HepG2 (cell line): ENCODE results near the gene TEX261. TPM values are rescaled to one million over a fixed set of nuclear protein-coding genes. Genes with fewer than 3 reads are reported as not detected.

Experiments used
- AGO1 ChIP-seq: fragments of 200-400 bp; formaldehyde crosslinking; IDR thresholded peaks from 2 replicates; pipeline ENCODE4 v1.6.1; 2017; ENCODE audit warnings: mild to moderate bottlenecking, low read depth, low read length, moderate library complexity; ENCODE audit not compliant: poor library complexity, severe bottlenecking
- HNRNPK ChIP-seq: fragments of 200-400 bp; formaldehyde crosslinking; IDR thresholded peaks from 2 replicates; pipeline ENCODE4 v1.6.1; 2018; ENCODE audit warnings: low read length, low read depth, moderate library complexity, mild to moderate bottlenecking; ENCODE audit not compliant: poor library complexity, severe bottlenecking
- KLF16 ChIP-seq, 2 experiments: sonication (generic) in 1 of 2; formaldehyde crosslinking in 1 of 2; IDR thresholded peaks; 2 replicates each; pipeline versions ENCODE4 v1.6.1 to v1.8.0; 2016 to 2023; ENCODE audit warnings: missing genetic modification reagents in 2 of 2, missing compliant biosample characterization in 1 of 2
- MXI1 ChIP-seq: IDR thresholded peaks from 3 replicates; pipeline ENCODE4 v1.6.1; 2012; ENCODE audit warnings: low read depth, low read length, inconsistent platforms, borderline replicate concordance
- XRCC5 ChIP-seq: fragments of 200-400 bp; formaldehyde crosslinking; optimal IDR thresholded peaks from 2 replicates; pipeline ENCODE3; 2017; ENCODE audit warnings: mild to moderate bottlenecking, low read length
- ZNF136 ChIP-seq: sonication (generic); formaldehyde crosslinking; IDR thresholded peaks from 2 replicates; pipeline ENCODE4 v1.8.1; 2022; ENCODE audit warnings: low read depth, mild to moderate bottlenecking, moderate library complexity, missing genetic modification reagents
- ZNF230 ChIP-seq: sonication (generic); formaldehyde crosslinking; IDR thresholded peaks from 2 replicates; pipeline ENCODE4 v1.4.0; 2020; ENCODE audit warnings: mild to moderate bottlenecking, missing genetic modification reagents
- ZNF33B ChIP-seq: sonication (generic); formaldehyde crosslinking; IDR thresholded peaks from 2 replicates; pipeline ENCODE4 v1.5.1; 2020; ENCODE audit warnings: mild to moderate bottlenecking, missing genetic modification reagents
- ZNF441 ChIP-seq: sonication (generic); formaldehyde crosslinking; IDR thresholded peaks from 2 replicates; pipeline ENCODE4 v1.7.0; 2021; ENCODE audit warnings: missing genetic modification reagents, borderline replicate concordance
- ZNF574 ChIP-seq: sonication (generic); formaldehyde crosslinking; IDR thresholded peaks from 2 replicates; pipeline ENCODE4 v1.4.0; 2020; ENCODE audit warnings: missing genetic modification reagents
- ZNF577 ChIP-seq: sonication (generic); formaldehyde crosslinking; IDR thresholded peaks from 2 replicates; pipeline ENCODE4 v1.4.0; 2020; ENCODE audit warnings: mild to moderate bottlenecking, low read depth, missing genetic modification reagents, borderline replicate concordance
- ZNF704 ChIP-seq: sonication (generic); formaldehyde crosslinking; IDR thresholded peaks from 2 replicates; pipeline ENCODE4 v1.8.1; 2023; ENCODE audit warnings: mild to moderate bottlenecking, inconsistent platforms, moderate library complexity, missing genetic modification reagents, borderline replicate concordance
- ZNF768 ChIP-seq: sonication (generic); formaldehyde crosslinking; IDR thresholded peaks from 2 replicates; pipeline ENCODE4 v1.4.0; 2020; ENCODE audit warnings: missing genetic modification reagents
- polyA plus RNA-seq, 8 experiments: library from polyadenylated mRNA; depleted of rRNA in 3 of 8; stranded (reverse) in 7 of 8; unstranded in 1 of 8; fragments of >200 nt; fragmentation: Illumina TruSeq in 4 of 8; extraction: Trizol in 4 of 8; gene quantifications; 2 replicates each; pipeline versions ENCODE4 v1.2.1 to v1.2.3, GENCODE V29; 2011 to 2016; ENCODE audit warnings: low read depth in 4 of 8, missing spikeins in 1 of 8, mixed read lengths in 1 of 8; ENCODE audit not compliant: insufficient read depth in 1 of 8
- total RNA-seq, 5 experiments: library from RNA; depleted of rRNA; stranded (reverse); fragments of >200 nt; fragmentation: Illumina TruSeq; extraction: Trizol; gene quantifications; 2 replicates each; pipeline ENCODE4 v1.2.3, GENCODE V29; 2016; ENCODE audit warnings: low read depth in 1 of 5
- TF ChIP-seq, protein P1 (sequence below): sonication (generic); formaldehyde crosslinking; conservative IDR thresholded peaks from 2 replicates; pipeline ENCODE4 v1.8.0; 2022; ENCODE audit warnings: missing genetic modification reagents
- TF ChIP-seq, protein P2 (sequence below): IDR thresholded peaks from 2 replicates; pipeline ENCODE4 v1.6.1; 2016; ENCODE audit warnings: low read depth, control low read depth
- TF ChIP-seq, protein P3 (sequence below): sonication (generic); formaldehyde crosslinking; IDR thresholded peaks from 2 replicates; pipeline ENCODE4 v1.8.0; 2022; ENCODE audit warnings: mild to moderate bottlenecking, missing genetic modification reagents, borderline replicate concordance
- TF ChIP-seq, protein P4 (sequence below): sonication (generic); formaldehyde crosslinking; IDR thresholded peaks from 2 replicates; pipeline ENCODE4 v1.4.0; 2020; ENCODE audit warnings: missing genetic modification reagents

Gene TEX261
- total and polyA plus RNA-seq, 2 of the 13 experiments (the other 11 are each of a cell fraction or from before 2014, with no cell fraction given): 43.8 to 78.7 TPM

GRCh38 chr2:70948337-70949003 lies 46.2 kb downstream of the TEX261 start (continued):
- peak; percentile 65; the same call in 1 of the 2 replicates for TF ChIP-seq ZNF574 (CRISPR knock-in tag)
- TF ChIP-seq, protein P1, sequence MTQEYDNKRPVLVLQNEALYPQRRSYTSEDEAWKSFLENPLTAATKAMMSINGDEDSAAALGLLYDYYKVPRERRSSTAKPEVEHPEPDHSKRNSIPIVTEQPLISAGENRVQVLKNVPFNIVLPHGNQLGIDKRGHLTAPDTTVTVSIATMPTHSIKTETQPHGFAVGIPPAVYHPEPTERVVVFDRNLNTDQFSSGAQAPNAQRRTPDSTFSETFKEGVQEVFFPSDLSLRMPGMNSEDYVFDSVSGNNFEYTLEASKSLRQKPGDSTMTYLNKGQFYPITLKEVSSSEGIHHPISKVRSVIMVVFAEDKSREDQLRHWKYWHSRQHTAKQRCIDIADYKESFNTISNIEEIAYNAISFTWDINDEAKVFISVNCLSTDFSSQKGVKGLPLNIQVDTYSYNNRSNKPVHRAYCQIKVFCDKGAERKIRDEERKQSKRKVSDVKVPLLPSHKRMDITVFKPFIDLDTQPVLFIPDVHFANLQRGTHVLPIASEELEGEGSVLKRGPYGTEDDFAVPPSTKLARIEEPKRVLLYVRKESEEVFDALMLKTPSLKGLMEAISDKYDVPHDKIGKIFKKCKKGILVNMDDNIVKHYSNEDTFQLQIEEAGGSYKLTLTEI: no peak
- no peak for TF ChIP-seq ZNF33B (CRISPR knock-in tag)
- TF ChIP-seq, protein P2, sequence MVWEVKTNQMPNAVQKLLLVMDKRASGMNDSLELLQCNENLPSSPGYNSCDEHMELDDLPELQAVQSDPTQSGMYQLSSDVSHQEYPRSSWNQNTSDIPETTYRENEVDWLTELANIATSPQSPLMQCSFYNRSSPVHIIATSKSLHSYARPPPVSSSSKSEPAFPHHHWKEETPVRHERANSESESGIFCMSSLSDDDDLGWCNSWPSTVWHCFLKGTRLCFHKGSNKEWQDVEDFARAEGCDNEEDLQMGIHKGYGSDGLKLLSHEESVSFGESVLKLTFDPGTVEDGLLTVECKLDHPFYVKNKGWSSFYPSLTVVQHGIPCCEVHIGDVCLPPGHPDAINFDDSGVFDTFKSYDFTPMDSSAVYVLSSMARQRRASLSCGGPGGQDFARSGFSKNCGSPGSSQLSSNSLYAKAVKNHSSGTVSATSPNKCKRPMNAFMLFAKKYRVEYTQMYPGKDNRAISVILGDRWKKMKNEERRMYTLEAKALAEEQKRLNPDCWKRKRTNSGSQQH (CRISPR knock-in tag): peak; percentile 65; the same call in 1 of the 2 replicates
- 0 out of 2 replicates have a peak, but pooled peaks have one; percentile 51 for TF ChIP-seq ZNF704
- TF ChIP-seq ZNF136 (CRISPR knock-in tag): no peak
- no peak for TF ChIP-seq HNRNPK
- TF ChIP-seq ZNF230: 0 out of 2 replicates have a peak, but pooled peaks have one; percentile 30
- TF ChIP-seq, protein P3, sequence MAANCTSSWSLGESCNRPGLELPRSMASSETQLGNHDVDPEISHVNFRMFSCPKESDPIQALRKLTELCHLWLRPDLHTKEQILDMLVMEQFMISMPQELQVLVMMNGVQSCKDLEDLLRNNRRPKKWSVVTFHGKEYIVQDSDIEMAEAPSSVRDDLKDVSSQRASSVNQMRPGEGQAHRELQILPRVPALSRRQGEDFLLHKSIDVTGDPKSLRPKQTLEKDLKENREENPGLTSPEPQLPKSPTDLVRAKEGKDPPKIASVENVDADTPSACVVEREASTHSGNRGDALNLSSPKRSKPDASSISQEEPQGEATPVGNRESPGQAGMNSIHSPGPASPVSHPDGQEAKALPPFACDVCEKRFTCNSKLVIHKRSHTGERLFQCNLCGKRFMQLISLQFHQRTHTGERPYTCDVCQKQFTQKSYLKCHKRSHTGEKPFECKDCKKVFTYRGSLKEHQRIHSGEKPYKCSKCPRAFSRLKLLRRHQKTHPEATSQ (CRISPR knock-in tag): no peak
- peak; percentile 96 for TF ChIP-seq XRCC5
- TF ChIP-seq ZNF768 (CRISPR knock-in tag): peak; percentile 66
- TF ChIP-seq ZNF577 (CRISPR knock-in tag): no peak
- no peak for TF ChIP-seq AGO1
- TF ChIP-seq KLF16 (CRISPR knock-in tag; IDR thresholded peaks at IDR 0.05): no peak
- no peak for TF ChIP-seq MXI1
- TF ChIP-seq, protein P4, sequence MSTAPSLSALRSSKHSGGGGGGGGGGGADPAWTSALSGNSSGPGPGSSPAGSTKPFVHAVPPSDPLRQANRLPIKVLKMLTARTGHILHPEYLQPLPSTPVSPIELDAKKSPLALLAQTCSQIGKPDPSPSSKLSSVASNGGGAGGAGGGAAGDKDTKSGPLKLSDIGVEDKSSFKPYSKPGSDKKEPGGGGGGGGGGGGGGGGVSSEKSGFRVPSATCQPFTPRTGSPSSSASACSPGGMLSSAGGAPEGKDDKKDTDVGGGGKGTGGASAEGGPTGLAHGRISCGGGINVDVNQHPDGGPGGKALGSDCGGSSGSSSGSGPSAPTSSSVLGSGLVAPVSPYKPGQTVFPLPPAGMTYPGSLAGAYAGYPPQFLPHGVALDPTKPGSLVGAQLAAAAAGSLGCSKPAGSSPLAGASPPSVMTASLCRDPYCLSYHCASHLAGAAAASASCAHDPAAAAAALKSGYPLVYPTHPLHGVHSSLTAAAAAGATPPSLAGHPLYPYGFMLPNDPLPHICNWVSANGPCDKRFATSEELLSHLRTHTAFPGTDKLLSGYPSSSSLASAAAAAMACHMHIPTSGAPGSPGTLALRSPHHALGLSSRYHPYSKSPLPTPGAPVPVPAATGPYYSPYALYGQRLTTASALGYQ (CRISPR knock-in tag): peak; percentile 54; the same call in 1 of the 2 replicates
- TF ChIP-seq ZNF441 (CRISPR knock-in tag): 0 out of 2 replicates have a peak, but pooled peaks have one; percentile 32
